Measurements from ENCODE around the gene CSTPP1.

DNA sequence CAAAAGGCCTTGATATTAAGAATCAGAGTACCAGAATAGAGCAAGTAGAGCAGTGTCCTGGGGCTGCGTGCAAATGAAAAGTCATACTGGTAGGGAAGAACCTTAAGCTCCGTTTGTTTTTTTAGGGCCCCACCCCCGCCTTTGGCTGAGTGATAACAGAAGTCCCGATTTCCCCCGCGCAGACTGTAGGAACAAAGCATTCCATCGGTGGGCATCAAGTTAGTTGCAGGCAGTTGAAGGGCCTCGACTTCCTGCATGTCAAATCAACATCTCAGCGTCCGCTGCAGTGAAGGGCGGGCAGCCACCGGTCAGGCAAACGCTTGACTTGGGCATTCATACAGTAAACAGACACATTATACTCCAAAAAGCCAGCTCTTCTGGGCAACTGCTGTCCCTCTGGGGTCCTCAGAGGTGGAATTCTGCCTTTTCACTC lies 29.9 kb upstream of the CSTPP1 start:
- TF ChIP-seq, protein P1, sequence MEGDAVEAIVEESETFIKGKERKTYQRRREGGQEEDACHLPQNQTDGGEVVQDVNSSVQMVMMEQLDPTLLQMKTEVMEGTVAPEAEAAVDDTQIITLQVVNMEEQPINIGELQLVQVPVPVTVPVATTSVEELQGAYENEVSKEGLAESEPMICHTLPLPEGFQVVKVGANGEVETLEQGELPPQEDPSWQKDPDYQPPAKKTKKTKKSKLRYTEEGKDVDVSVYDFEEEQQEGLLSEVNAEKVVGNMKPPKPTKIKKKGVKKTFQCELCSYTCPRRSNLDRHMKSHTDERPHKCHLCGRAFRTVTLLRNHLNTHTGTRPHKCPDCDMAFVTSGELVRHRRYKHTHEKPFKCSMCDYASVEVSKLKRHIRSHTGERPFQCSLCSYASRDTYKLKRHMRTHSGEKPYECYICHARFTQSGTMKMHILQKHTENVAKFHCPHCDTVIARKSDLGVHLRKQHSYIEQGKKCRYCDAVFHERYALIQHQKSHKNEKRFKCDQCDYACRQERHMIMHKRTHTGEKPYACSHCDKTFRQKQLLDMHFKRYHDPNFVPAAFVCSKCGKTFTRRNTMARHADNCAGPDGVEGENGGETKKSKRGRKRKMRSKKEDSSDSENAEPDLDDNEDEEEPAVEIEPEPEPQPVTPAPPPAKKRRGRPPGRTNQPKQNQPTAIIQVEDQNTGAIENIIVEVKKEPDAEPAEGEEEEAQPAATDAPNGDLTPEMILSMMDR (conservative IDR thresholded peaks at IDR 0.05) = no peak
- TF ChIP-seq EZH2 (IDR thresholded peaks at IDR 0.05; ENCODE audit: low read depth) = no peak
